HG02852 (cell line): ENCODE results near the gene TENM3.
"Not testable (repeated sequence)": the region's sequence is repeated elsewhere in the genome, so short reads cannot be mapped to it uniquely, and the experiment has no call there.

Source experiments
- ATAC-seq: cut with Tn5 transposase; IDR thresholded peaks from one replicate; pipeline ENCODE4 v1.9.1; 2021; ENCODE audit warnings: mild to moderate bottlenecking, moderate library complexity; ENCODE audit not compliant: unreplicated experiment

TENM3 gene

DNA sequence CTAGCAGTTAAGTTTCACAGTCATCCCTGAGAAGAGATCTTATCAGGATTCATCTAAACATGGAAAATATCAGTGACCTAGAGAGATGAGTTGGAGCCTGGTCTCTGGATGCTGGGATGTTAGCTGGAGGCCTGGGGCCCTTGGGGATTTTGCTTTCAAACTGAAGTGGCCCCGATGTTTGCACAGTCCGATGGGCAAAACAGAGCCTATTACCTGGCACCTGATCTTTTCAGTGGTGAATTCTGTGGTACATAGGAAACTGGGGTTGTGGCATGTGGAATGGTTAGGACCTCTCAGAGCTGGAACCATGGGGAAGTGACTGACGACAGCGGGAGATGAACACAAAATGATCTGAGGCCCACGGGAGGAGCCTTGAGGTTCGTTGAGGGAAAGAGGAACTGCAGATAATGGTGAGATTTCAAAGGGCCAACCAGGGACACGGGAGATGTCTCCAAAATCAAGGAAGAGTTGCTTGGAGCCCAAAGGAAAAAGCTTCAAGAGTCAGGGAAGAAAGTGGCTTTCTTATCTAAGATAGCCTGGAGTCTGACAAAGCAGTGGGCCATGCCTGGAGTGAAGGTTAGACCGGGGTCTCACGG, 17.8 kb upstream of the TENM3 start:
- ATAC-seq: no peak

DNA sequence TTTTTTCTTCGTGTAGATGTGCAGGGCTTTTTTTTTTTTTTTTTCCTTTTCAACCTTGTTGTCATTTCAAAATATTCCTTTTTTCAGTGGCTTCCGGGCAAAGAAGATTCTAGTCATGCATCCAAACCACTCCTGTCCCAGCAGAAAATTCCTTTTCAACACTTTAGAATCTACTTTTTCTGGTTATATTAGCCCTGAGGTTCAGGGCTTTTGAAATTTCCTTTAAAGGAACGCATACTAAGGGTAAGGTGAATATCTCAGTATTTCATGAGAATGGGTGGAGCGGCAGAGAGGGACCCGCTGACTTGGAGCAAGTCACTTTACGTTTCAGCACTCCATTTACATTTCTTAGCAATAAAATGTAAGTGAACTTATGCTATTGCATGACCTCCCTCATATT, 15.6 kb upstream of the TENM3 start:
- no peak for ATAC-seq

DNA sequence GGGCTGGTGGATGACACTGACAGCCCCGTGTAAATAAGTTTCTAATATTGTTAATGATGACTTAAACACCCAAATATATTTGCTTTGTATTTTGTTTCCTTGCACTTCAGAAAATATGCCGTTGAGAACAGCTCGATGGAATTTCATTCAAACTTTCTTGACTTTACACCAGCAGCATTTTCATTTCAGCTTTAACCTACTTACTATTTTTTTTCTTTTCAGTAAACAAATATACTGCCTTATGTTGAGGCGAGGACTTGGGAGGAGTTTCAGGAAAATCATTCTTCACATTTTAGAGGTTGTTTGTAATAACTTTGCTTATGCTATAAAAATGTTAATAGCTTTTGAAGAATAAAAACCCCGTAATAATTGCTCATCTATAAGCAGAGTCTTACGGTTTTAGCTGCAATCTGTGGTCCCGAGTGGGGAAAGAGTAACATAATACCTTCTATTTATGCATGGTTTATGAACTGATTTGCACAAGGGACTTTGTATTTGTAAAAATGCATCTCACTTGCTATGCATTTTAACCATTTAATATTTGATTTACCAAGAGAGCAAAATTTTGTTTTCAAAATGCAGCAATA, 14.1 kb upstream of the TENM3 start:
- ATAC-seq: no peak

DNA sequence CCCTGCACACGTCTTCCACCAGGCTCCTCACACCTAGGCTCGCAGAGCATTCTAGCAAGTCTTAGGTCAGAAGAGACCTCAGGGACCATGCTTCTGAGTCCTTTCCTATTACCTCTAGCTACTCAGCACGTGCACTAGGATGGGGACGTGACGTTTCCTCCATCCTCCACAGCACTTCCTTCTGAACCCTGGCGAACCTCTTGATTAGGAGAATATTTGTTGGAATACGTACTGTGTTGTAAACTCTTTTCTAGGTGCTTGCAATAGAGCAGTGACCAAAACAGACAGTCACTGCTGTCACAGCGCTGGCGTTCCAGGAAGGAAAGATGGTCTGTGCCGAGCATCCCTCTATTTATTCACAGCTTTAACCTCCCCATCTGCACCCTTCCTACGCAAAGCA, 12.9 kb upstream of the TENM3 start:
- ATAC-seq: no peak

DNA sequence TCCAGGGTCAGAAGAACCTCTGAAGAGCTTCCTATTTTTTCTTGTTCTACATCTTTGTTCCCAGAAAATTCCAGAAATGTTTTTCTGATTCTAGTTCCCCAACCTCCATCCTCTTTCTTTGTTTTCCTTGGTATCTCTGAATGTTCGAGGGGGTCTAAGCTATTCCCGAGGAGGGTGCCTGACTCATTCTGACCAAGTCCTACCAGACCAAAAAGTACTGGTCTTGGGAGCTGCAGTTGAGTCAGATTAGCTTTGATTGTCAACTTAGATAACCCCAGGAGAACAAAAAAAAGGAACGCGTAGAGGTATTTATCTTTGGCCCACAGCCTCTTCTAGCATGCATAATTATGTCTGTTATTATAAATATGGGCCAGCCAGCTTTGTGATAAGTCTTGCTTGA, 12.1 kb upstream of the TENM3 start:
- no peak for ATAC-seq

DNA sequence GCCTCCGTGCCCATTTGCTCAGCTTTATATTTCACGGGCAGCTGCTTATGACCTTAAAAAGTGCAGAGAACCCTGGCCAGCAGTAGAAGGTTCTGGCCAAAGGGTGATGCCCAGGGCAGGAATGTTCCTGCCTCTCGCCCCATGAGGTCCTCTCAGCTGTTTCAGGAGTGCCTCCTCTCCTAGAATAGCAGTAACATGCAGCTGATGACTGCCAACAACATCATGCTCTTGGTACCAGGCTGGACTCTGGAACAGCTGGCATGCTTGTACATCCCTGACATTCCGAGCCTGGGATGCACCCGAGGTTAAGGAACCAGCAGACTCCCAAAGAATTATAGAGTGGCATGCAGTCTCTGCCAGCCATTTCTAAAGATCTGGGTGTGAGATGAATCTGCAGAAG, 11.7 kb upstream of the TENM3 start:
- ATAC-seq: no peak

DNA sequence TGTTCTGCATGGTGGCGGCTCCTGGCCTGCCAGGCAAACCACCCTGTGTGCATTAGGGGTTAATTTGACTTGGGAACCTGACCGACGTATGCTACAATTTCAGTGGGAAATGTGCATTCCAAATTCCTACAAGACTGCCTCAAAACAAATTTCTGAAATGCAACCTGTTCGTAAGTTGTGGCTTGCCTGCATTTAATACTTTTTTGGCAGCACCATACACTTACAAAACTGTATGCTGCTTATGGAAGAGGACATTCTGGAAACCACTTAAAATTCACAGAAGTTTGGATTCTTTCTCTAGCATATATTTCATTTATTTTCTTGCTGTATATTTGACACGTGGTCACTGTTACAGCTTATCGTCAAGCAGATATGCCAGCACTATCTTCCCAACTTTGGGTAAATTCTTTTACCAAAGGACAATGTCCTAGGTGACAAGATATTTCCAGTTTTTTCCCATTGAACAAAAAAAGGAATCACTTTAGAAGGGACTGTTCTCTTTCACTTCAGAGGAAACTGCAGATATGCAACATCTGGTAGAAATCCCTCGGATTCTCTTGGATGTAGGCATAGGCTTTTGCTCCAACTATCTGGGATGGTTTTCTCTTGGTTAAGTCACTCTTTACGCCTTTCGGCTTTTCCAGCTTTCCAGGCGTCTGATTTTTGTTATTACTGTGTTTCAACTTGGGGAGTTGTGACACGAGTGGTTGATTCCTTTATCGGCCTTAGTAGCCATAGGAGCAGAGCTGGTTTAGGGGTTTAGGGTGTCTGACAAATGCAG, 9.7 kb upstream of the TENM3 start:
- ATAC-seq: no peak

DNA sequence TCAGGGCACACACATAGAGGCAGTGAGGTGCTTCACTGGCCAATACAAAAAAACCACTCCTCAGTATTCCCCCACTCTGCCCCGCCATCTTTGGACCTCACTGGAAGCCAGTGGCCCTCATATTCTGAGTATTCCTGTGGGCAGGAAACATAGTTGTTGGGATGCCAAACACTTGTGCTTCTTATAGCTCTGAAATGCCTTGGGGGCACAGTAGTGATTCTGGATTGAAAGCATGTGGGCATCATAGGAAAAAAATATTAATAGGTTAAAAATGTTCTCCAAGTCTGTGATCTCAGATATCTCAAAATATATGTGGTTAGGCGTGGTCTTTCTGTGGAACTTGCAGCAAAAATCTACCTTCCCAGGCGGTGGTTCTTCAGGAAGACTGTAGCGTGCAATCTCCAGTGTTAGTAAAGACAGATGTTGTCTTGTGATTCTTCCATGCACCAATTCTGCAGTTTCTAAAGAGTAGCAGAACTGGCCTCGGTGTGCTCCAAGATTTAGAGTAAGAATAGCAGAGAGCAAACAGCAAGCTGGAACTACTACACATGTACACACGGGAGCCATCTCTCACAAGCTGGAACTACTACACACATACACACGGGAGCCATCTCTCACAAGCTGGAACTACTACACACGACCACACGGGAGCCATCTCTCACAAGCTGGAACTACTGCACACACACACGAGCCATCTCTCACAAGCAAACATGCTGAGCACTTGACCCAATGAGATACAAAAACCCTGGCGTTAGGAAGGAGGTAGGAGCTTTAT, 8.0 kb upstream of the TENM3 start:
- no peak for ATAC-seq

DNA sequence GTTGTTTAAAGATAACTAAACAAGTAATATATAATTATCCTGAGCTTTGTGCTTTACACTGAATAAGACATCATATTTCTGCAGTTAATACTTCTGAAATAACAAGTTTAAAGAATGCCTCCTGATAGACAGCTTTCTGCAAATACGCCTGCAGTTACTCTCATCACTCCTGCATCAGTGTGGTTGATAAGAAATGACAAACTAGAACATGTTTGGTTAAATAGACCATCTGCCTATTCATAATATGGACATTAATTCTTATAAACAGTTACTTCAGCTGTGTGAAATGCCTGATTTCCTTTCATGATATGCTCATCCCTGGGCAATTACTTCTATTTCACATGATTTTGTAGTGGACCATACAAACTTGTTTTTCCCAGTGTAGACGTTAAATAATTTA, 7.0 kb upstream of the TENM3 start:
- no peak for ATAC-seq

DNA sequence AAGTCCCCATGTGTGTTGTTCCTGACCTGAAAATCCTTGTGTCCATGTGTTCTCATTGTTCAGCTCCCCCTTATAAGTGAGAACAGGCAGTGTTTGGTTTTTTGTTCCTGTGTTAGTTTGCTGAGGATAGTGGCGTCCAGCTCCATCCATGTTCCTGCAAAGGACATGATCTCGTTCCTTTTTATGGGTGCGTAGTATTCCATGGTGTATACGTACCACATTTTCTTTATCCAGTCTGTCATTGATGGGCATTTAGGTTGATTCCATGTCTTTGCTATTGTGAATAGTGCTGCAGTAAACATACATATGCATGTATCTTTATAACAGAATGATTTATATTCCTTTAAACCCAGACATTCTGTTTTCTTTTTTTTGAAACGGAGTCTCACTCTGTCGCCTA, 6.2 kb upstream of the TENM3 start:
- ATAC-seq: not testable (repeated sequence)

DNA sequence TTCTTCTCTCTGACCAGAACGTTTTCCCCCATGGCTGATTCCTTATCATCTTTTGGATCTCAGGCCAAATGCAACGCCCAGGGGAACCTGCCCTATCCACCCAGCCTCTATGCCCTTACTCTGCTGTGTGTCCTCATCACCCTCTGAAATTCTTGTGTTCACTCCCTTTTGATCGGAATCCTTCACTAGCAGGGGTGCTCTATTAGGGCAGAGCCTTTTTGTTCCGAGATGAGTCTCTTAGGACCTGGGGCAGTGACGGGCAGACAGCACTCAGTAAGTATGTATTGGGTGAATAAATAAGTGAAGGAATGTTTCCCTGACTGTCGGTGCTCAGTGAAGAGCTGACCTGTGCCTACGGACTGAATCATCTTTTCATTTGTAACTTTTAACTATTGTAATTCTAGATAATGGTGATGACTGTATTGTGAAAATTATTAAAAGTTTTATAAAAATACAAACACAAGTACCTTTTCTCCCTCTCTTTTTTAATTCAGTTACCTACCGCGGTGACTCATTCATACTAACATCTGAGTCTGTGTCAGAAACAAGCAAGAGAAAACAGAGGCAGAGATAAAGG, 4.8 kb upstream of the TENM3 start:
- ATAC-seq: no peak

DNA sequence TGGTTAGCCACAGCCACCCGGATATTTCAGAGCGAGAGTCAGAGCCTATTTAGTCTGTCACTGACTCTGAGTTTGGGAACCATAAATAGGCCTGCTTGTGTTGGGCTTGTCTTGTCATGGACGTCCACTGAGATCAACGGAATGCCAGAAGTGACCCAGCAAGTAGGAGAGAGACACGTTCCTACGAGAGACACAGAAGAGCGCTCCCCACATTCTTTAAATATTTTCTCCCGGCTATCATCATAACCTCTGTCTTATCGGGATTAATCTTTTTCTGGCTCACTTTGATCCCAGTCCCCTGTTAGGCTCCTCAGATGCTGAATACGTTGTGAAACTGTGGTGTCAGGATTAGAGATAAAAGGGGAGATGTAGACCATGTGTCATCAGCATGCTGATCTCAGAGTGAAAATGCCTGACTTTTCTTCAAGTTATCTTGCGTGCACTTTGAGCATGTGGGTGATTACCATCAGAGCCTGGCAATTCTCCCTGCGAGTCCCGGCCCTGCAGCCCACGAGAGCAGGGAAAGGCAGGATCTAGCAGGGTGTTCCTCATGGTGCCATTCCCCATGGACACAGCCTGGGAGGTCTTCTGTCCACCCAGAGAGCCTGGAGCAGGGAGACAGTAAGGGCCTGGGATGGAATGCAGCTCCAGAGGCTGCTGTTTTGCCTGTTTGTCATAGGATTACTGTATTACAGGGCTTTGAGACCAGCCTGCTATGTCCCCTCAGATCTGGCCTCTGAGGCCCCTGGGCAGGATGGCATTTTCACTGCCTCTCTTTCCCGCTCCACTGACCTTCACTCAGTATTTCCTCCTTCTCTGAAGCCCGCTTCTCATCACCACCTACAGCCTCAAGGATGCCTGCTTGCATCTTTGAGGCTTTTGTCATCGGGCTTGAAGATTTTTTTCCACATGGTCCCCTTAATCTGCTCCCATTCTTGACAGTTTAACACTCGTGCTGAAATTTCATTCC, 2.8 kb upstream of the TENM3 start:
- ATAC-seq: no peak

DNA sequence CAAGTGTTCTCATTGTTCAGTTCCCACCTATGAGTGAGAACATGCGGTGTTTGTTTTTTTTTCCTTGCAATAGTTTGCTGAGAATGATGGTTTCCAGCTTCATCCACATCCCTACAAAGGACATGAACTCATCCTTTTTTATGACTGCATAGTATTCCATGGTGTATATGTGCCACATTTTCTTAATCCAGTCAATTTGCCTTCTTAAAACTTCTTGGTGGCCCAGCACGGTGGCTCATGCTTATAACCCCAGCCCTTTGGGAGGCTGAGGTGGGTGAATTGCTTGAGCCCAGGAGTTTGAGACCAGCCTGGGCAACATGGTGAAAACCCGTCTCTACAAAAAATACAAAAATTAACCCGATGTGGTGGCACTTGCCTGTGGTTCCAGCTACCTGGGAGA, 942 bp upstream of the TENM3 start:
- ATAC-seq: not testable (repeated sequence)

DNA sequence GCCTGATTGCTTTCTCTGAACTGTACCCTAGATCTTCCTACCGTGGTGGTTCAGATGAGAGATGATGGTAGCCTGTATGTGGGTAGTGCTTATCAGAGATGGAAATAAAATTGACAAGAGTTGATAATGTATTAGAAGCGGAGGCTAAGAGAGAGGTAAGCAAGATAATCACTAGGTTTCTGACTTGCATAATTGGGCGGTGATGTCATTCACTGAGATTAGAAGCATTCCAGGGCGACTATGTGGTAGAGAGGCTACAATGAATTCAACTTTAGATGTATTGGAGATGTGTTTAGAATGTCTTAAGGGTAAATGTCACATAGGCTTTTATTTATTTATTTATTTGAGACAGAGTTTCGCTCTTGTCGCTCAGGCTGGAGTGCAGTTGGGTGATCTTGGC, 415 bp upstream of the TENM3 start:
- ATAC-seq: no peak

DNA sequence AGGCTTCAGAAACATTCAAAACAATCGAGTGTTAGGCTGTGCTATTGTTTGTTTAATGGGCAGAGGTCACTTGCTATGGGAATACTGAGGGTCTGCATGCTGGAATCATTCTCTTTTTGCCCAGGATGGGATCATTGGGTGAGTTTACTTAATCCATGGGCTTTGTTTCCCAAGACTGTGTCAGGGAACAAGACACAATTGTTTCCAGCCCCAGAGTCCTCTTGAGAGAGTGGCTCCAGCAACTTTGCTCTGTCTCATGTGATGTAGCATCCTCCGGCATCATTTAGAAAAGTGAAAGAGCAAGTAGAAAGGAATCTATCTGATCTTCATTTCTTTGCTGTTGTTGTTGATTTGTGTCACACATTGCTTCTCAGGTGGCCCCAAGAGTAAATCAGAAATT, 1.8 kb downstream of the TENM3 start:
- no peak for ATAC-seq

DNA sequence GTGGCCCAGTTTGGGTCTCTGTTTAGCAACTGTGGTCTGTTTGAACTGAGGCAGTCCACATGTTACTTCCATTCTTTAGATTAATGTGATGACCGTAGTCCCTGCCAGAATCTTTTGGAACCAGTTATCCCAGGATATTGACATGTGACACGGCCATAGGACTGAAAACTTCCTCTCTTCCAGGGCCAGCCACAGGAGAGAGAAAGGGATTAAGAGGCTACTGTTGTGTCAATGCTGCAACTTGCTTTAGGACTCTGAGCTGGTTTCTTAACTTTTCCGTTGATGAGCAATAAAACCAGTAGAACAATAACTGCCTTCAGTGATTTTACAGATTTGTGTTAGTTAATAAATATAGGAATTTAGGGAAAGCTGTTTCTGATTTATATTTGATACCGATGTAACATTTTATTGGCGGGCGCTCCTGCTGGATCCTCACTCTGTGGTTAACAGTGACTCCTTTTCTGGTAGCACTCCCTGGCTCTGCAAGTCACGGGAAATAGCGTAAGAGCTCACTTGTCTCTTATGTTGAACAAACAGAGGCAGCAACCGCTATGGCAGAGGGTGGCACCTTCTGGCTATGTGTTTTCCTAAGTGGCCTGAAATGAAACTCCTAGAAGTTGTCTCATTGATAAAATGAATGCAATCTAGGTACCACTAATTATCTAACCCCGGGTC, 2.5 kb downstream of the TENM3 start:
- no peak for ATAC-seq

DNA sequence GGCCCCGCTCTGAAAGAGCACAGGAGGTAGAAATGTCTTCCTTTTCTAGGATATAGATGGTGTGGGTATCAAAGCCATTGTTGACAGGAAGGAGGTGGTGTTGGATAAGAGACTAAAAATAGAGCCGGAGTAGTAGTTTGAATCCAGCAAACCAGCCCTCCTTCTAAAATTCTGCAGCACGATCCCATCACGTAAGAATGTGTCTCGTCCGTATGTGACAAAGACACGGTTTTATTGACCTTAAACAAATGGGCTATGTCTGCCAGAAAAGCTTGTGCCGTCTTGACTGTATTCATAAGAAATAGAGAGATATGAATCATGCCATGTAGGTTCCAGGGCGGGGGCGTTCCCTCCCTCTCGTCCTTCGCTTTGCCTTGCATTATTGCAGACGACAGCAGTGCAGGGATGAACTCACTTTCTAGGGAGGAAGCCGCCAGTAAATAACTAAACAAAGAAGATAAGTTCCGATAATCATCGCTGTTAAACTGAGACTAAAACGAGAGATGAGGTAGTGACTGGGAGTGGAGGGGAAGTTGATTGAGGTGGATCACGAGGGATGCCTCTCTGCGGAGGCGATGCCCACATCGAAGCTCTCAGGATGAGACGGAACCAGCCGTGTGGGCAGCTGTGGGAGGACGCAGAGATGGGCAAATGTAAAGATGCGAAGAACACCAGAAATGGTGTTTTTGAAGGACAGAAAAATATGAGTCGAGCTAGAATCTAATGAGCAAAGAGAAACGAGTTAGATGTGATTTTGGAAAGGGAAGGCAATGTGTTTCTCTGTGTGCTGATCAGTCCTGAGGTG, 3.4 kb downstream of the TENM3 start:
- no peak for ATAC-seq

DNA sequence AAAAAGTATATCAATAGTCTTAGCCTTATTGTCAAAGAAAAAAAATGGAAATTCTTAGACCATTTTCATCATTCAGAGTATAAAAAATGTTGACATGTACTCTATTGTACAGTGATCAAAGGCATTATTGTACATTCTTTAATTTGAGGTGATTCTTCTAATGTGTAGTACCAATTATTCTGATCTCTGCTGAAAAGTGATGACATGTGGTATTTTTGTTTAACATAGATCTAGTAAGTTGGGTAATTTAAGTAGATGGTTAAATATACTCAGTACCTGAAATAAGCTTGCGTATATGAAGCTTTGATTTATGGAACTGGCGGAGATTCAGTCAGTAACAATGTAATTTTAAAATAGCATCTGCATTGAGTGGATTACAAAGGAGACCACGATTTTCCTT, 5.1 kb downstream of the TENM3 start:
- ATAC-seq: no peak

DNA sequence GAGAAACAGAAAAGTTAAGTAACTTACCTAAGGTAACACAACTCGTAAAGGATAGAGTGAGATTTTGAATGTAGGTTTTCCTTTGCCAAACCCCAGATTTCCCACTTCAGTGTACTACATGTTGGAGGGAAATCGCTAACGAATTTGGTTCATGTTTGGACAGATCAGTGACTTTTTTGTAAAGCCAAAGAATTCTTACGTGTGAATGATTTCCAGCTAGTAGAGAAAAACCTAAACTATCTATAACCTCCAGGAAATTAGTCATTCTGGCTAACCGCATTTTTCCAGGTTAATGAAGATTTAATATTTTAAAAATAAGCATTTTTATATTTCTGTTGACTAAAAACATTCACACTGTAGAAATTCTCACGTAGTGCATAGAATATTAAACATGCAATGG, 7.2 kb downstream of the TENM3 start:
- ATAC-seq: no peak
